Neuronal stem cell (in vitro differentiated cells): ENCODE data around the gene THSD4.
A peak's percentile ranks its signal among the peaks of the same experiment; 100 is the strongest.

Experiments used
- DNase-seq: peaks from one replicate; pipeline ENCODE4 v3.0.0-alpha.2; 2013; ENCODE audit warnings: low spot score
- H2AFZ ChIP-seq: one replicate; pipeline ENCODE4 v1.6.1; 2013; ENCODE audit warnings: mild to moderate bottlenecking, low read length, inconsistent platforms
- H2AK5ac ChIP-seq: 2 replicates; pipeline ENCODE4 v1.6.1; 2013; ENCODE audit warnings: low read depth, mild to moderate bottlenecking, inconsistent platforms, low read length, moderate library complexity, mixed read lengths
- H2BK120ac ChIP-seq: 2 replicates; pipeline ENCODE4 v1.6.1; 2013; ENCODE audit warnings: low read depth, mild to moderate bottlenecking, inconsistent platforms, low read length, moderate library complexity, mixed read lengths
- H2BK12ac ChIP-seq: one replicate; pipeline ENCODE4 v1.6.1; 2013; ENCODE audit warnings: low read length, inconsistent platforms
- H2BK15ac ChIP-seq: 2 replicates; pipeline ENCODE4 v1.6.1; 2013; ENCODE audit warnings: mild to moderate bottlenecking, low read length, inconsistent platforms, mixed read lengths
- H2BK5ac ChIP-seq: one replicate; pipeline ENCODE4 v1.6.1; 2013; ENCODE audit warnings: inconsistent platforms, mild to moderate bottlenecking, low read length, moderate library complexity
- H3K14ac ChIP-seq: one replicate; pipeline ENCODE4 v1.6.1; 2013; ENCODE audit warnings: low read length, inconsistent platforms
- H3K18ac ChIP-seq: 2 replicates; pipeline ENCODE4 v1.6.1; 2013; ENCODE audit warnings: low read length, inconsistent platforms
- H3K23ac ChIP-seq: 2 replicates; pipeline ENCODE4 v1.6.1; 2013; ENCODE audit warnings: low read depth, mild to moderate bottlenecking, mixed read lengths, low read length, inconsistent platforms; ENCODE audit not compliant: poor library complexity
- H3K27ac ChIP-seq: replicated peaks from 3 replicates; pipeline ENCODE4 v1.5.1; 2013; ENCODE audit warnings: low read length, inconsistent platforms
- H3K27me3 ChIP-seq, 3 experiments: 2 replicates each; pipeline ENCODE4 v1.6.1; 2013; ENCODE audit warnings: low read length in 3 of 3, mild to moderate bottlenecking in 2 of 3, inconsistent platforms in 1 of 3, low read depth in 1 of 3, mixed read lengths in 1 of 3, moderate library complexity in 1 of 3; ENCODE audit not compliant: control insufficient read depth in 3 of 3, insufficient read depth in 3 of 3
- H3K36me3 ChIP-seq, 2 donors: replicated peaks in 1 of 2; 2 replicates each; pipeline ENCODE4 v1.6.1; 2013; ENCODE audit warnings: low read length in 2 of 2; ENCODE audit not compliant: control insufficient read depth in 2 of 2, insufficient read depth in 2 of 2
- H3K4ac ChIP-seq: 2 replicates; pipeline ENCODE4 v1.6.1; 2013; ENCODE audit warnings: inconsistent platforms, mild to moderate bottlenecking, low read length, moderate library complexity
- H3K4me1 ChIP-seq, 2 donors: 1 replicate in 1 of 2; 2 replicates in 1 of 2; pipeline ENCODE4 v1.6.1; 2013; ENCODE audit warnings: low read length in 2 of 2, low read depth in 1 of 2; ENCODE audit not compliant: control insufficient read depth in 2 of 2, insufficient read depth in 1 of 2
- H3K4me2 ChIP-seq: one replicate; pipeline ENCODE4 v1.6.1; 2013; ENCODE audit warnings: mild to moderate bottlenecking, low read length, inconsistent platforms; ENCODE audit not compliant: insufficient read depth, poor library complexity, severe bottlenecking
- H3K4me3 ChIP-seq, 2 donors: 2 replicates each; pipeline ENCODE4 v1.5.1; 2013; ENCODE audit warnings: low read length in 2 of 2, mild to moderate bottlenecking in 2 of 2, inconsistent platforms in 1 of 2, moderate library complexity in 1 of 2
- H3K79me1 ChIP-seq: one replicate; pipeline ENCODE4 v1.6.1; 2013; ENCODE audit warnings: low read depth, mild to moderate bottlenecking, inconsistent platforms, low read length, moderate library complexity
- H3K9ac ChIP-seq: one replicate; pipeline ENCODE4 v1.6.1; 2013; ENCODE audit warnings: mild to moderate bottlenecking, low read depth, low read length, inconsistent platforms; ENCODE audit not compliant: poor library complexity
- H3K9me3 ChIP-seq, 2 donors: replicated peaks in 1 of 2; 2 replicates each; pipeline versions ENCODE3 to v1.6.1; 2013; ENCODE audit warnings: low read length in 2 of 2, mild to moderate bottlenecking in 2 of 2, inconsistent platforms in 1 of 2, low read depth in 1 of 2, mixed read lengths in 1 of 2, moderate library complexity in 1 of 2; ENCODE audit not compliant: control insufficient read depth in 2 of 2, insufficient read depth in 1 of 2
- H4K8ac ChIP-seq: one replicate; pipeline ENCODE4 v1.6.1; 2013; ENCODE audit warnings: low read depth, mild to moderate bottlenecking, inconsistent platforms, low read length, moderate library complexity
- H4K91ac ChIP-seq: one replicate; pipeline ENCODE4 v1.6.1; 2013; ENCODE audit warnings: low read length, low read depth, mild to moderate bottlenecking, inconsistent platforms; ENCODE audit not compliant: poor library complexity
- WGBS, 2 donors: extraction: QIAGEN DNeasy Blood & Tissue Kit; methylation state at CpG; one replicate each; pipeline ENCODE4 v1.1.7; 2013; ENCODE audit warnings: missing lambda C conversion rate in 2 of 2, mixed read lengths in 1 of 2; ENCODE audit not compliant: insufficient read length in 2 of 2, insufficient replicate concordance in 1 of 2; ENCODE audit errors: extremely low coverage in 2 of 2; 5-methylcytosine and 5-hydroxymethylcytosine counted together

Gene THSD4

GRCh38 chr15:71386448-71387236, 271.4 kb downstream of the THSD4 start:
- no peak overlapping the region for H3K4me2 ChIP-seq
- H4K91ac ChIP-seq, result no peak overlapping the region
- H2BK5ac ChIP-seq, result no peak overlapping the region
- no peaks in the 10 kb centered on the region for H3K36me3 ChIP-seq
- WGBS, 2 donors, result no CpG with 5 or more reads among the region's 10 CpGs
- peaks cover 0 to 2% of the 10 kb centered on the region in 2 donors for H3K4me1 ChIP-seq
- no peak overlapping the region for H3K9ac ChIP-seq
- no peak overlapping the region for H3K4ac ChIP-seq
- H3K27me3 ChIP-seq, result peaks cover 0 to 28% (median 0%) of the 10 kb centered on the region in 3 experiments
- H3K9me3 ChIP-seq, result no peaks in the 10 kb centered on the region
- no peak overlapping the region for H3K18ac ChIP-seq
- H2BK120ac ChIP-seq, result no peak overlapping the region
- no peaks in the 10 kb centered on the region for H3K79me1 ChIP-seq
- H4K8ac ChIP-seq, result no peak overlapping the region
- DNase-seq, result peak; percentile 15
- no peak overlapping the region for H3K23ac ChIP-seq
- H3K27ac ChIP-seq, result no peak overlapping the region
- no peak overlapping the region for H3K14ac ChIP-seq
- H3K4me3 ChIP-seq, result no peak overlapping the region
- H2AFZ ChIP-seq, result no peak overlapping the region
- no peak overlapping the region for H2BK12ac ChIP-seq
- H2BK15ac ChIP-seq, result no peak overlapping the region
- H2AK5ac ChIP-seq, result no peak overlapping the region

DNA sequence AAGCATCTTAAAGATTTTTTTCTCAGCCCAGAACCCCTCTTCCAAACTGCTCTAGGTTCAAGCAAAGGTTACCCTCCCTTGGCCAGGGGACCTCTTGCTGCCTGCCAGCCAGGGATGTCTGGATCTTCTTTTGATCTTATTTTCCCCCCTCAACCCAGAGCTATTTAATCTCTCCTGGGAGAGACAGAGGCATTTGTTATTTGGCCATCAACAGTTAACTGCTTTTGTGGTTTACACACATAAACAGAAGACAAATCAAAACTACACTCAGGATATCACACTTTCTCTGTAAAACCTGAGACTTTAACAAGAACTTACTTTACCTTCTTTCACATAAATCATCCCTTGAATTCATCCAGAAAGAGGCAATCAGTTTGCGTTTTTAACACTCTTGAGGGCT, 272.5 kb downstream of the THSD4 start:
- Histone ChIP-seq H2AK5ac (no peak overlapping the region), H3K9me3 (no peaks in the 10 kb centered on the region), H3K4me2 (no peak overlapping the region), H2BK12ac (no peak overlapping the region), H3K4ac (no peak overlapping the region), H3K4me3 (no peak overlapping the region), H3K18ac (no peak overlapping the region), H3K79me1 (no peaks in the 10 kb centered on the region), H3K23ac (no peak overlapping the region), H4K91ac (no peak overlapping the region), H3K4me1 (peaks cover 0 to 8% of the 10 kb centered on the region in 2 donors), H2BK15ac (no peak overlapping the region), H2AFZ (no peak overlapping the region), H3K14ac (no peak overlapping the region), H4K8ac (no peak overlapping the region), H2BK5ac (no peak overlapping the region), H3K9ac (no peak overlapping the region), H3K27me3 (peaks cover 0 to 28% (median 0%) of the 10 kb centered on the region in 3 experiments), H3K27ac (no peak overlapping the region), H3K36me3 (no peaks in the 10 kb centered on the region), H2BK120ac (no peak overlapping the region)
- no CpG with 5 or more reads among the region's 1 CpG for WGBS, 2 donors
- DNase-seq, result no peak

GRCh38 chr15:71390096-71390495, 274.8 kb downstream of the THSD4 start:
- H4K91ac ChIP-seq, result no peak overlapping the region
- no peak overlapping the region for H2AK5ac ChIP-seq
- no peak overlapping the region for H2BK15ac ChIP-seq
- no peak overlapping the region for H3K14ac ChIP-seq
- no peak for DNase-seq
- peaks cover 0 to 24% (median 0%) of the 10 kb centered on the region in 3 experiments for H3K27me3 ChIP-seq
- H3K4me2 ChIP-seq, result no peak overlapping the region
- H3K18ac ChIP-seq, result no peak overlapping the region
- H2BK12ac ChIP-seq, result no peak overlapping the region
- H2BK120ac ChIP-seq, result no peak overlapping the region
- H3K9ac ChIP-seq, result no peak overlapping the region
- no peaks in the 10 kb centered on the region for H3K36me3 ChIP-seq
- H3K4me1 ChIP-seq, result peaks cover 2 to 12% of the 10 kb centered on the region in 2 donors
- no peak overlapping the region for H4K8ac ChIP-seq
- WGBS, 2 donors, result no CpG with 5 or more reads among the region's 2 CpGs
- no peak overlapping the region for H2BK5ac ChIP-seq
- H3K4ac ChIP-seq, result no peak overlapping the region
- H3K79me1 ChIP-seq, result no peaks in the 10 kb centered on the region
- no peak overlapping the region for H2AFZ ChIP-seq
- no peak overlapping the region for H3K4me3 ChIP-seq
- H3K23ac ChIP-seq, result no peak overlapping the region
- H3K9me3 ChIP-seq, result no peaks in the 10 kb centered on the region
- H3K27ac ChIP-seq, result no peak overlapping the region

DNA sequence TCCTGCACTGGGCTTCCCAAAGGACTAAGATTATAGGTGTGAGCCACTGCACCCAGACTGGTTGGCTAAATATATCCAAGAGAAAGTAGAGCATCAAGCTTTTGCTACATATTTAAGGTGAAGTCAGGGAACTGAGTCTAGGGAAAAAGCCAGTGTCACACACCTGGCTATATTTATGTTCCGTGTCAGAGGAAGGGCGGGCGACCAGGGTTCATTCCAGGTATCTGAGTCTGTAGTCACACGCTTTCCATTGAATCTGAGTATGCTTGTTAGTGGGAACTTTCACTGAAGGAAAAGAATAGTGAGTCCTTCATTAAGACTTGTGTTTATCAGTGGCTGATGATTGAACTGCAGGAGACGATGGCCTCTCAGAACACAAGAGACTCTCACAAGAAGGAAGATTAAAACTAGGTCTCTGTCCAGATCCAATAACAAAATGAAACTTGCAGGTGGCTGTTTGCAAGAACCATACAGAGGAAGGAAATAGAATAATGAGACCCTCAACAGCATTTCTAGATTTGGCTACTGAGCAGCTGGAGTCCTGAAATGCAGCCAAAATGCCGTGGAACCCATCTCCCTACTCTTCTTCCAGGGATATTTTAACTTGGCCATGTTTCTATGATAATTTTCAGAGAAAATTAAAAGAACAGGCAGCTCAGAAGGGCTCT, 276.3 kb downstream of the THSD4 start:
- no peak overlapping the region for H3K27ac ChIP-seq
- H3K4me1 ChIP-seq, result peaks cover 2 to 12% of the 10 kb centered on the region in 2 donors
- H3K14ac ChIP-seq, result no peak overlapping the region
- H3K9ac ChIP-seq, result no peak overlapping the region
- H2AFZ ChIP-seq, result no peak overlapping the region
- H3K79me1 ChIP-seq, result no peaks in the 10 kb centered on the region
- H3K4me2 ChIP-seq, result no peak overlapping the region
- H3K9me3 ChIP-seq, result no peaks in the 10 kb centered on the region
- no peak overlapping the region for H2BK5ac ChIP-seq
- H4K91ac ChIP-seq, result no peak overlapping the region
- no peak overlapping the region for H4K8ac ChIP-seq
- H3K23ac ChIP-seq, result no peak overlapping the region
- no peak overlapping the region for H2BK15ac ChIP-seq
- no peak overlapping the region for H2BK12ac ChIP-seq
- H3K36me3 ChIP-seq, result no peaks in the 10 kb centered on the region
- no peak overlapping the region for H2BK120ac ChIP-seq
- no CpG with 5 or more reads among the region's 6 CpGs for WGBS, 2 donors
- peaks cover 0 to 16% (median 0%) of the 10 kb centered on the region in 3 experiments for H3K27me3 ChIP-seq
- no peak overlapping the region for H3K4me3 ChIP-seq
- no peak for DNase-seq
- H3K18ac ChIP-seq, result no peak overlapping the region
- H3K4ac ChIP-seq, result no peak overlapping the region
- H2AK5ac ChIP-seq, result no peak overlapping the region
